K562 (cell line): ENCODE measurements around the gene IGSF9. TPM values are rescaled to one million over a fixed set of nuclear protein-coding genes. Genes with fewer than 3 reads are reported as not detected.

Source experiments
- AFF1 ChIP-seq, 2 experiments: fragments of 450-650 bp; IDR thresholded peaks; 2 replicates each; pipeline ENCODE4 v1.6.1; 2018; ENCODE audit warnings: mild to moderate bottlenecking in 2 of 2, low read depth in 1 of 2; ENCODE audit not compliant: partially characterized antibody in 2 of 2
- ARID1B ChIP-seq: fragments of 450-650 bp; IDR thresholded peaks from 2 replicates; pipeline ENCODE4 v1.6.1; 2016; ENCODE audit warnings: antibody characterized with exemption, mild to moderate bottlenecking, inconsistent platforms
- FOXK2 ChIP-seq, 2 experiments: fragments of 450-650 bp; IDR thresholded peaks in 1 of 2; conservative IDR thresholded peaks in 1 of 2; 2 replicates each; pipeline ENCODE4 v1.6.1; 2016; ENCODE audit warnings: low read depth in 2 of 2, mild to moderate bottlenecking in 1 of 2
- HDAC1 ChIP-seq, 2 experiments: fragments of 450-650 bp; IDR thresholded peaks; 2 replicates each; pipeline ENCODE4 v1.6.1; 2016 to 2017; ENCODE audit warnings: inconsistent platforms in 1 of 2, mild to moderate bottlenecking in 1 of 2, moderate library complexity in 1 of 2
- HNRNPL ChIP-seq: fragments of 200-400 bp; formaldehyde crosslinking; IDR thresholded peaks from 2 replicates; pipeline ENCODE4 v1.6.1; 2017; ENCODE audit warnings: low read depth, mild to moderate bottlenecking, low read length
- JUND ChIP-seq, 2 experiments: IDR thresholded peaks; 2 replicates in 1 of 2; 3 replicates in 1 of 2; pipeline ENCODE4 v1.6.1; 2011; ENCODE audit warnings: borderline replicate concordance in 2 of 2, low read depth in 2 of 2, low read length in 2 of 2, improper control_type of control experiment in 1 of 2, missing biosample characterization in 1 of 2, missing genetic modification characterization in 1 of 2, missing genetic modification reagents in 1 of 2
- KHSRP ChIP-seq: fragments of 450-650 bp; IDR thresholded peaks from 2 replicates; pipeline ENCODE4 v1.6.1; 2017
- NCOR1 ChIP-seq: fragments of 450-650 bp; IDR thresholded peaks from 2 replicates; pipeline ENCODE4 v1.6.1; 2016; ENCODE audit warnings: mild to moderate bottlenecking, moderate library complexity
- PRDM10 ChIP-seq: fragments of 450-650 bp; IDR thresholded peaks from 2 replicates; pipeline ENCODE4 v1.6.1; 2018; ENCODE audit not compliant: partially characterized antibody
- PTRF ChIP-seq: fragments of 450-650 bp; IDR thresholded peaks from 2 replicates; pipeline ENCODE4 v1.6.1; 2016; ENCODE audit warnings: mild to moderate bottlenecking, missing genetic modification characterization, missing compliant biosample characterization
- SMARCA4 ChIP-seq: fragments of 450-650 bp; IDR thresholded peaks from 2 replicates; pipeline ENCODE4 v1.6.1; 2016
- TCF3 ChIP-seq: sonication (generic); formaldehyde crosslinking; IDR thresholded peaks from 2 replicates; pipeline ENCODE4 v1.4.0; 2020; ENCODE audit warnings: mild to moderate bottlenecking, missing genetic modification reagents
- ZNF668 ChIP-seq: fragments of 250-450 bp; sonication (Bioruptor Pico); IDR thresholded peaks from 2 replicates; pipeline ENCODE4 v1.8.0; 2022; ENCODE audit warnings: mild to moderate bottlenecking, inconsistent platforms
- polyA plus RNA-seq, 8 experiments: library from polyadenylated mRNA; depleted of rRNA in 4 of 8; stranded (reverse) in 5 of 8; unstranded in 3 of 8; fragments of >200 nt; fragmentation: Nextera tagmentation in 2 of 8; fragmentation: Illumina TruSeq in 1 of 8; extraction: Ambion mirVana in 2 of 8; extraction: Trizol in 1 of 8; gene quantifications; 2 replicates each; pipeline versions ENCODE4 v1.2.1 to v1.2.3, GENCODE V29; 2011 to 2014; ENCODE audit warnings: inconsistent platforms in 1 of 8, missing spikeins in 1 of 8
- total RNA-seq, 7 experiments: library from RNA; depleted of rRNA in 6 of 7; stranded (reverse); fragments of >200 nt in 6 of 7; fragmentation: Illumina TruSeq in 2 of 7; extraction: Trizol in 2 of 7; gene quantifications; 2 replicates each; pipeline versions ENCODE4 v1.2.1 to v1.2.3, GENCODE V29; 2011 to 2021; ENCODE audit warnings: low replicate concordance in 1 of 7
- TF ChIP-seq, protein P1 (sequence below): sonication (generic); formaldehyde crosslinking; IDR thresholded peaks from 2 replicates; pipeline ENCODE4 v1.8.0; 2023; ENCODE audit warnings: missing genetic modification reagents, mild to moderate bottlenecking, borderline replicate concordance

IGSF9 gene
- total and polyA plus RNA-seq, 9 of the 15 experiments (the other 6 are each of a cell fraction or from before 2014, with no cell fraction given): 0.03 to 0.29 (median 0.07) TPM; not detected in 1

GRCh38 chr1:159921251-159921650 lies 24.2 kb downstream of the IGSF9 start (continued):
- TF ChIP-seq, protein P1, sequence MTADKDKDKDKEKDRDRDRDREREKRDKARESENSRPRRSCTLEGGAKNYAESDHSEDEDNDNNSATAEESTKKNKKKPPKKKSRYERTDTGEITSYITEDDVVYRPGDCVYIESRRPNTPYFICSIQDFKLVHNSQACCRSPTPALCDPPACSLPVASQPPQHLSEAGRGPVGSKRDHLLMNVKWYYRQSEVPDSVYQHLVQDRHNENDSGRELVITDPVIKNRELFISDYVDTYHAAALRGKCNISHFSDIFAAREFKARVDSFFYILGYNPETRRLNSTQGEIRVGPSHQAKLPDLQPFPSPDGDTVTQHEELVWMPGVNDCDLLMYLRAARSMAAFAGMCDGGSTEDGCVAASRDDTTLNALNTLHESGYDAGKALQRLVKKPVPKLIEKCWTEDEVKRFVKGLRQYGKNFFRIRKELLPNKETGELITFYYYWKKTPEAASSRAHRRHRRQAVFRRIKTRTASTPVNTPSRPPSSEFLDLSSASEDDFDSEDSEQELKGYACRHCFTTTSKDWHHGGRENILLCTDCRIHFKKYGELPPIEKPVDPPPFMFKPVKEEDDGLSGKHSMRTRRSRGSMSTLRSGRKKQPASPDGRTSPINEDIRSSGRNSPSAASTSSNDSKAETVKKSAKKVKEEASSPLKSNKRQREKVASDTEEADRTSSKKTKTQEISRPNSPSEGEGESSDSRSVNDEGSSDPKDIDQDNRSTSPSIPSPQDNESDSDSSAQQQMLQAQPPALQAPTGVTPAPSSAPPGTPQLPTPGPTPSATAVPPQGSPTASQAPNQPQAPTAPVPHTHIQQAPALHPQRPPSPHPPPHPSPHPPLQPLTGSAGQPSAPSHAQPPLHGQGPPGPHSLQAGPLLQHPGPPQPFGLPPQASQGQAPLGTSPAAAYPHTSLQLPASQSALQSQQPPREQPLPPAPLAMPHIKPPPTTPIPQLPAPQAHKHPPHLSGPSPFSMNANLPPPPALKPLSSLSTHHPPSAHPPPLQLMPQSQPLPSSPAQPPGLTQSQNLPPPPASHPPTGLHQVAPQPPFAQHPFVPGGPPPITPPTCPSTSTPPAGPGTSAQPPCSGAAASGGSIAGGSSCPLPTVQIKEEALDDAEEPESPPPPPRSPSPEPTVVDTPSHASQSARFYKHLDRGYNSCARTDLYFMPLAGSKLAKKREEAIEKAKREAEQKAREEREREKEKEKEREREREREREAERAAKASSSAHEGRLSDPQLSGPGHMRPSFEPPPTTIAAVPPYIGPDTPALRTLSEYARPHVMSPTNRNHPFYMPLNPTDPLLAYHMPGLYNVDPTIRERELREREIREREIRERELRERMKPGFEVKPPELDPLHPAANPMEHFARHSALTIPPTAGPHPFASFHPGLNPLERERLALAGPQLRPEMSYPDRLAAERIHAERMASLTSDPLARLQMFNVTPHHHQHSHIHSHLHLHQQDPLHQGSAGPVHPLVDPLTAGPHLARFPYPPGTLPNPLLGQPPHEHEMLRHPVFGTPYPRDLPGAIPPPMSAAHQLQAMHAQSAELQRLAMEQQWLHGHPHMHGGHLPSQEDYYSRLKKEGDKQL (CRISPR knock-in tag): no peak
- TF ChIP-seq PRDM10 (peak; percentile 31), NCOR1 (peak; percentile 21; the same call in 1 of the 2 replicates), AFF1 (IDR thresholded peaks at IDR 0.05; ENCODE audit: low read depth in 1 of 2, partially characterized antibody in 2 of 2) (no peak), HDAC1 (IDR thresholded peaks at IDR 0.05) (peak in 1 of 2 experiments; percentile 45; a peak in 1 of 4 replicates), PTRF (no peak), FOXK2 (conservative IDR thresholded peaks at IDR 0.05 in 1 of 2, IDR thresholded peaks at IDR 0.05 in 1 of 2; ENCODE audit: low read depth in 2 of 2) (peak; percentile 47 to 59; a peak in 2 of 4 replicates), TCF3 (CRISPR knock-in tag) (peak; percentile 8; the same call in 1 of the 2 replicates), ARID1B (peak; percentile 65), ZNF668 (CRISPR knock-in tag) (no peak), JUND (IDR thresholded peaks at IDR 0.05; ENCODE audit: borderline replicate concordance, low read depth, low read length) (peak; percentile 39; the same call in 1 of the 2 replicates), JUND (tag; IDR thresholded peaks at IDR 0.05; ENCODE audit: borderline replicate concordance, low read depth, low read length) (peak; percentile 25; the same call in 1 of the 3 replicates), SMARCA4 (peak; percentile 45; the same call in 1 of the 2 replicates), HNRNPL (no peak), KHSRP (no peak)
